ENCODE results near the gene ZC3H10.

DNA sequence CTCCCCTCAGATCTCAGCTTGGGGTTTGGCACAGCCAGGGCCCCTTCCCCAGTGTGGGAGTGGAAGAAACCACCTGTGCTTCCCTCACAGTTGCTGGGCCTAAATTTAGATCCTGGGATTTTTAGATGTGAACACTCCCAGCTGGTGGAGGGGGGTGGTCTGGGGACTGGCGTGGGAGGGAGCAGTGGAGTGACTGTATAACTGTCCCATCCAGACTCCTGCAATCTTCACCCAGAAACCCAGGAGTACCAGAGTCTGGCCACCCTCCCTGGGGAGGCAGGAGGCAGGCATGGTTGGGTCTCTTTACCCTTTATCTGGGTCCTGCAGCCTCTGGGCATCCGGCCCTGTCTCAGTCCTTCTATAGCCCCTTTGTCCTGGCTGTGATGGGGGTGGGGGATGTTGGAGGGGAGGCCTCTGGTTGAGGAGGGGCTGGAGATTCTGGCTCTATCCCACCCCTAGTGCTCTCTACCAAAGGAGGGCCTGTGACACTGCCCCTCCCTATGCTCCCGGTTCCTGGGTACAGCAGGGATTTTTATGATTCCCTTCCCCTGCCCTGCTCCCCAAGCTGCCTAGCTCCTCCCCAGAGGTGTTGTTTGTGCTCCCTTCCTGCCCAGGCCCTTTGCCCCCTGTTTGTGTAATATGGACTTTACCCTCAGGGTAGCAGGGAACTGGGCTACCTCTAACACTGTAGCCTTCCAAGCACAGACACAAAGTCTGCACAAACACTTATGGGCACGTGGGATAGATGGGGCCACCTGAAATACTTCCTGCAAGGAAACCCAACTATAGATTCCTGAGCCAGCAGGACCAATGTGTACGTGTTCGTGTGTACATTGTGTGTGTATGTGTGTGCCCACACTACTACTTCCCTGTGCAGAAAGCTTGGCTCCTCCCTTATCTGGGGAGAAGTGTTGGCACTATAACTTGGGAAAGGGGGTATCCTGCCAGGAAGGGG, 36.4 kb upstream of the ZC3H10 start:
- TF ChIP-seq KDM1A (IDR thresholded peaks at IDR 0.05; ENCODE audit: borderline replicate concordance, low read length), result no peak
- no peak for TF ChIP-seq CBX8 (IDR thresholded peaks at IDR 0.05; ENCODE audit: borderline replicate concordance, low read depth, low read length)
- TF ChIP-seq POLR2A (IDR thresholded peaks at IDR 0.05; ENCODE audit: control extremely low read depth in 1 of 2, low read depth in 2 of 2, low read length in 2 of 2), result no peak
- TF ChIP-seq CTCF (IDR thresholded peaks at IDR 0.05; ENCODE audit: control extremely low read depth in 1 of 3, insufficient read depth in 1 of 3, low read depth in 1 of 3, low read length in 3 of 3), result no peak
- TF ChIP-seq EP300 (IDR thresholded peaks at IDR 0.05; ENCODE audit: borderline replicate concordance in 1 of 2, low read depth in 2 of 2, low read length in 2 of 2), result no peak
- TF ChIP-seq SIN3A (conservative IDR thresholded peaks at IDR 0.05 in 1 of 2, IDR thresholded peaks at IDR 0.05 in 1 of 2; ENCODE audit: low read depth in 1 of 2, low read length in 2 of 2), result no peak
- no peak for TF ChIP-seq POLR2AphosphoS5 (IDR thresholded peaks at IDR 0.05; ENCODE audit: low read depth, low read length)
- TF ChIP-seq RNF2 (IDR thresholded peaks at IDR 0.05; ENCODE audit: borderline replicate concordance, low read depth, low read length, missing control alignments, poor library complexity, severe bottlenecking), result no peak
- no peak for TF ChIP-seq RFX5 (IDR thresholded peaks at IDR 0.05; ENCODE audit: borderline replicate concordance, low read depth, low read length)
- TF ChIP-seq GTF2F1 (IDR thresholded peaks at IDR 0.05; ENCODE audit: borderline replicate concordance, low read depth, low read length), result no peak

Measured in H1 (cell line).